Measurements from ENCODE around the gene OPN1LW. TPM values are rescaled to one million over a fixed set of nuclear protein-coding genes. Genes with fewer than 3 reads are reported as not detected.
"Not testable (repeated sequence)": the region's sequence is repeated elsewhere in the genome, so short reads cannot be mapped to it uniquely, and the experiment has no call there.

Gene OPN1LW
- total RNA-seq, result not detected

DNA sequence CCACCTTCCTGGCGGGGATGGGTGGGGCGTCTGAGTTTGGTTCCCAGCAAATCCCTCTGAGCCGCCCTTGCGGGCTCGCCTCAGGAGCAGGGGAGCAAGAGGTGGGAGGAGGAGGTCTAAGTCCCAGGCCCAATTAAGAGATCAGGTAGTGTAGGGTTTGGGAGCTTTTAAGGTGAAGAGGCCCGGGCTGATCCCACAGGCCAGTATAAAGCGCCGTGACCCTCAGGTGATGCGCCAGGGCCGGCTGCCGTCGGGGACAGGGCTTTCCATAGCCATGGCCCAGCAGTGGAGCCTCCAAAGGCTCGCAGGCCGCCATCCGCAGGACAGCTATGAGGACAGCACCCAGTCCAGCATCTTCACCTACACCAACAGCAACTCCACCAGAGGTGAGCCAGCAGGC, at the start of gene OPN1LW:
Gene OPN1LW, plus strand, starts transcription at position 234 of the 400 bp plus-strand sequence. Its CDS starts 41 bp downstream, at position 275.
- DNase-seq (ENCODE audit: low spot score), result not testable (repeated sequence)

GRCh38 chrX:154094833-154095232, 49.2 kb upstream of the OPN1LW start:
- ATAC-seq (no peak), DNase-seq (ENCODE audit: low spot score) (no peak)

More for the DNA sequence above, at the start of gene OPN1LW:
- ATAC-seq, result not testable (repeated sequence)

DNA sequence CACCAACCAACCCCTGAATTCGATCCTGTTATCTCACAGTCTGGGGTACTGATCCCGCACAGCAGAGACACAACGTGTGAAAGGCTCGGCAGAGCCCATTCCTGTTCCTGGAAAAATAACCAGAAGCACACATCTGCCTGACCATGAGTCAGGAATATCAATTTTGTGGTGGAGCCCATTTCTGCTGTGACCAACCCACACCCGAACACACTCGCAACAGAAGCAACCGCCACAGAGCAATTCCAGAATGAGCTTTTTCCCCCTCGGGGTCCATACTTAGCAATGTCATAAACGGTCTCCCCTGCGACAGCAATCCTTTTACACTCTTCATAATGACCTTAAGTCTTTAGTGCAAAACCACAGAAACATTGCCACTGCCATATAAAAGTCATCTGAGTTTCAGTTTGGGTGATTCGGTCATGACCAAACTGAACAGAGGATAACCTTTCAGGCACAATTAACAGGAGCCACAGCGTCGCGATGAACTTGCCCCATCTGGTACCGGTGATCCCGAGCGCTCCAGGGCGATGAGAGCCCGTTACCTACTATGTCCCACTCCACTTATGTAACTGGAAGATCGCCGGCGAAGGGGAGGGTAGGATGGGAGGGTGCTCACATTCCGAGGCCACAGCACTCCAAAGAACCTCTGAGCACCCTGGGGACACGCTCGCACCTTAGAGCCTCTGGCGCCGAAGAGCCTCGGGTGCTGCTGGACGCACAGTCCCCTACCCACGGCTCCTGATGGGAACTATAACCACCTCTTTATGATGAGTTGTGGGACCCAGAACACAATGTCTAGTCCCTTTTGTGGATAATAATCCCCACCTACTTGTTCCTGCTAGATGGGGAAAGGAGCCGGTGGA, 47.7 kb upstream of the OPN1LW start:
- DNase-seq (ENCODE audit: low spot score), result peak; percentile 46
- ATAC-seq, result peak; percentile 7

DNA sequence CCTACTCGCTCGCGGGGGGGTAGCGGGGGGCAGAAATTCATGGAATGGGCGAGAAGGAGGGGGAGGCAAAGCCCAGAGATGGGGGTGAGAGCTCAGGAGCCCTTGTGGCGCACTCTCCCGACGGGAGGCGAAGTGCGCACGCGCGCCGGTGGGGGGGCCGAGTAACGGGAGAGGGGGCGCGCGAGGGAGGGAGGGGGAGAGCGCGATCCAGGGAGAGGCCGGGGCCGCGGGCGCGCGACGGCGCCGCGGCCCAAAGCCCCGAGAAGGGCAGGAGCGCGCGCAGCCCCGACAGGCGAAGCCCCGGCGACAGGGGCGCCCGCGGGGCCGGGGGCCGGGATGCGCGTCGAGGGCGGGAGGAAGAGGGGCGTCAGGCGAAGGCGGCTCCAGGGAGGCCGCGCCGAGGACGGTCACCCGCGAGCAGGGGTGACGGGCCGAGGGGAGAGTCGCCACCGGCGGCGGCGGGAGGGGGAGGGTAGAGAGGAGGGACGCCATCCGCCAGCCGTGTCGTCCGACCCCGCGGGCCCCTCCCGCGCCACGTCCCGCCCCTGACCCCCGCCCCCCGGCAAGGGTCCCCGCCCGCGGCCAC, 46.9 kb upstream of the OPN1LW start:
- DNase-seq (ENCODE audit: low spot score) (peak; percentile 65), ATAC-seq (peak; percentile 64)

GRCh38 chrX:154097589-154098541, 46.2 kb upstream of the OPN1LW start, which contains the start of gene MECP2:
TSS of gene MECP2 (minus strand) at chrX:154097717.
- ATAC-seq (peak; percentile 94), DNase-seq (ENCODE audit: low spot score) (peak; percentile 92)

DNA sequence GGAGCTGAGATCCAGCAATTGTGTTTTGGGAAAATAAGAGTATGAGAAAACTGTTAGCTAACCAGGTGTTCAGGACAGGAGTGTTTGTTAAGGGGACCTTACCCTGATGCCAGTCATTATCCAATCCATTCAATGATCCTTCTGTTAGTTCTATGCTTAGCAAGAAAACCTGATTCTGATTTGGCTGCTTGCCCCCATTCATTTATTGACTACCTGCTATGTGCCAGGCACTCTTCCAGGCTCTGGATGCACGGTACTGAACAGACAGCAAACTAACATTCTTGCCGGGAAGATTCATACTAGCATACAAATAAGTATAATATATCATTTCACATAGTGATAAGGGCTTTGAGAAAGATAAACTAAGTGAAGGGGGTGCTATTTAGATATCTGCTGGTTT, 45.5 kb upstream of the OPN1LW start:
- DNase-seq (ENCODE audit: low spot score) (no peak), ATAC-seq (peak; percentile 20)

DNA sequence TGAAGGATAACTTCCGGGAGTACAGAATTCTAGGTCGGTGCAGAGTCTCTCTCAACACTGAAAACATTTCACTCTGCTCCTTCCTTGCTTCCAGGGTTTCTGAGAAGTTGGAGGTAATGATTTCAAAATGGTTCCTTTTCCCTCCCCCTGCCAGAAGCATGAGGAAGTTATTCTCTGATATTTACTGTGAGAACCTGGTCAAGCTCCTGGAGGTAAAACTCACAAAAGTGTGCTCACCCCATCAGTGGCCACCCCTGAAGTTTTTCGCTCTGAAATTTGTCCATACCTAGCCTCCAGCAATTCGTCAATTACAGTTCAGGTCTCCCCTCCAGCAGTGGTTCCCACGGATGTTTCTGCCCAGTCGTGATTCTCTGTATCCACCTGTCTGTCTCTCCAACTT, 30.3 kb upstream of the OPN1LW start:
- DNase-seq (ENCODE audit: low spot score) (no peak), ATAC-seq (no peak)

- no peak for ATAC-seq
- DNase-seq (ENCODE audit: low spot score), result no peak
These were observed 29.4 kb upstream of the OPN1LW start for GRCh38 chrX:154114652-154115051.

DNA sequence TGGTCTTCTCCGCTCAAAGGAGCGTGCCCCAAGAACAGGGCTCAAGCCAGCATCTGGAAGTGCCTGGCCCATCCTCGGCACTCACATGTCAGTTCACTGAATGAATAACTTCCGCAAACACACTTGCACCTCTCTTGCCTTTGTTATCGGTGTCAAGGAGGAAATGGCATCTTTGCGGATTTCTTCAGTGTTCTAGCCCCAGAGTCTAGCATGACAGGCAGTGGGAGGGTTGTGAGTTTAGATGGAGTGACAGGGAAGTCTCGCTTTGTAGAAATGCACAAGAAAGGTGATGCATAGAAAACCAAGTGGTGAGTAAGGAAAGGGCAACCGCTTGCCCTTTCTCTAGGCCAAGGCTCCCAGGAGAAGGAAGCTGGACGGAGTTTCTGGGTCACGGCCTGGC, 29.0 kb upstream of the OPN1LW start:
- ATAC-seq (no peak), DNase-seq (ENCODE audit: low spot score) (no peak)

- no peak for ATAC-seq
- DNase-seq (ENCODE audit: low spot score), result no peak
These were observed 28.3 kb upstream of the OPN1LW start for GRCh38 chrX:154115750-154116149.

DNA sequence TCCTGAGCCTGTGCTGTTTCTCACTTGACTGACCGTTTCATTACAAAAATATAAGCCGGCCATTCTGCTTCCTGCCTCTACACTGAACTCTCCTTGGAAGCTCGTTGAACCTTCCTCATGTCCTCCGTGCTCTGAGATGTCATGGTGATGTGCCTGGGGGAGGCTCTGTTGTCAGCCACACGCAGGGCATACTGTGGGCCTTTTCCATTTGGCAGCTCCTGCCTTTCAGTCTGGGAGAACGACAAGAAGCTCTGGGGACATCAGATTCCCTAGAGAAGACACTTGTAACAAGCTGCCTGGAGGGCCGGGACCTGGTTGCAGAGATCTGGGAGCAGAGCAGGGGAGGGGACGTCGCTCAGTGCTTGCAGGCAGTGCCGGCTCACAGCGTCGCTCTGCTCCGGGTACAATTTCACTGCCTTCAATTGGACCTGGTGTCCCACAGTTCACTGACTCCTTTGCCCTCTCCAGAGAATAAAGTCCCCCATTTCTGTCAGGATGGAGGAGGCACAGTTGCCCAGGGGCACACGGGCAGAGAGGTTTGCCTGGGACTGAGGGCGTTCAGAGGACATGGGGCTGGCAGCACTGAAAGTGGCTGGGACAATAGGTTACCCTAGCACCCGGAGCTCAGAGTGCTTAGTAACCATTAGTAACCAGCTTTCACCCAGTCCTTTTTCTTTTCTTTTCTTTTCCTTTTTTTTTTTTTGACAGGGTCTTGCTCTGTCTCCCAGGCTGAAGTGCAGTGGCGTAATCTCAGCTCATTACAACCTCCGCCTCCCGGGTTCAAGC, 27.4 kb upstream of the OPN1LW start:
- DNase-seq (ENCODE audit: low spot score), result no peak
- no peak for ATAC-seq

DNA sequence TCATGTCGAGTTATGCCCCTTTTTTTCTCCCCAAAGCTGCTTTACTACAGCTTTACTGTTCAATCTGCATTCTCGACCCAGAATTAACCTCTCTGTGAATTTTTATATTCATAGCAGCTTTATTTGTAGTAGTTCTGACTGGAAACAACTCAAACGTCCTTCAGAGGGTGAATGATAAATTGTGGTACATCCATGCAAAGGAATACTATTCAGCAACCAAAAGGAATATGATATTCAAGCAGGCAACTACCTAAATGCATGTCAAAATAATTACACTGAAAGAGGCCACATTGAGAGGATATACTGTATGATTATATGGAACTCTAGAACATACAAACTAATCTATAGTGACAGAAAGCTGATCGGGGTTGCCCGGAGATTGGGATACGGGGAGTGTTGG, 26.5 kb upstream of the OPN1LW start:
- no peak for DNase-seq (ENCODE audit: low spot score)
- no peak for ATAC-seq

GRCh38 chrX:154120567-154120966, 23.5 kb upstream of the OPN1LW start:
- DNase-seq (ENCODE audit: low spot score), result no peak
- no peak for ATAC-seq

- ATAC-seq (no peak), DNase-seq (ENCODE audit: low spot score) (no peak)
These were observed 22.8 kb upstream of the OPN1LW start for GRCh38 chrX:154121207-154121606.

GRCh38 chrX:154121961-154122360, 22.1 kb upstream of the OPN1LW start:
- DNase-seq (ENCODE audit: low spot score) (no peak), ATAC-seq (no peak)

DNA sequence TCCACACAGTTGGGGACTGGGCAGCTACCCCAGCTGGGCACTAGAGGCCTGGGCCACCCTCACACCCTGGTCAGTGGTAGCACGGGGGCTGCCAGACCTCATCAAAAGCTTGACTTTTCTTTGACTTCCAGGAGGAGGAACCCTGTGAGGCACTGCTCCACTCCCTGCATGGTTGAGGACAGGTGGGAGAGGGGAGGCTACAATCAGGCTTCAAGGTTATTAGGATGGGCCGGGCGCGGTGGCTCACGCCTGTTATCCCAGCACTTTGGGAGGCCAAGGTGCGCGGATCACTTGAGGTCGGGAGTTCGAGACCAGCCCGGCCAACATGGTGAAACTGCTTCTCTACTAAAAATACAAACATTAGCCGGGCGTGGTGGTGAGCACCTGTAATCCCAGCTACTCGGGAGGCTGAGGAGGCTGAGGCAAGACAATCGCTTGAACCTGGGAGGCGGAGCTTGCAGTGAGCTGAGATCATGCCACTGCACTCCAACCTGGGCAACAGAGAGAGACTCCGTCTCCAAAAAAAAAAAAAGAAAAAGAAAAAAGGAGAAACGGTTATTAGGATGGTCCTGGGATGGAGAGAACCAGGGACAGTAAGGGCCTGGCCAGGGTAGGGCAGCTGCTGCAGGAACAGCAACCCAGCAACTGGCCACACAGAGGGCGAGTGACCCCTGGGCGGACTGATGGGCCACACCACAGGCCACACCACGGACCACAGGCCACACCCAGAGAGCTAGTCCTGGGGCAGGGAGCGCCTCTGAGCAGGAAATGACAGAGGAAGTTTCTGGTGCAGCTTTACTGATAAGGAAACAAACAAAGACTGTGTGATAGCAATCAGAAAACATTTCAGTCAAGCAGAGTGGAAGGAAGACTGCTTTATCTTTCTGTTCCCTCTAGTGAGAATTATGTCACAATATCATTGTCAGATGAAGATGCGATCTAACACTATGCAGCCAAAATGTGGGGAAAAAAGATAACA, 20.5 kb upstream of the OPN1LW start:
- no peak for DNase-seq (ENCODE audit: low spot score)
- peak; percentile 53 for ATAC-seq

- no peak for ATAC-seq
These were observed 18.5 kb upstream of the OPN1LW start for GRCh38 chrX:154125391-154126040.

DNA sequence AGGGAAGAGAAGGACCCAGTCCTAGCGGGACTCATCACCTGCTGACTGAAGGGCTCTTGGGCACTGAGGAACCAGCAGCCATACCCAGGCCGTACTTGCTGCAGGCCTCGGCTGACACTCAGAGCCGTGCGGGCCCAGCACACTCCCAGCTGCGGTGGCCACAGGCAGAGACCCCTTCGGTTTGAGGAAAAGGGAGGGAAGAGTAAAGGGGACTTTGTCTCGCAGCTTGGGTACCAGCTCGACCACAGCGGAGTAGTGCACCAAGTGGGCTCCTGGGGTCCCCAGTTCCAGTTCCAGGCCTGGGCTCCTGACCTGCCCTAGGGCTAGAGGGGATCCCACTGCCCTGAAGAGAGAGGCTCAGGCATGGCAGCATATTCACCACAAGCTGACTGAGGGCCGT, 17.9 kb upstream of the OPN1LW start:
- no peak for DNase-seq (ENCODE audit: low spot score)
- ATAC-seq, result no peak

More at GRCh38 chrX:154125391-154126040, 18.5 kb upstream of the OPN1LW start:
- DNase-seq (ENCODE audit: low spot score), result no peak

GRCh38 chrX:154131955-154132354, 12.1 kb upstream of the OPN1LW start:
- ATAC-seq, result peak; percentile 38
- DNase-seq (ENCODE audit: low spot score), result no peak
